ENCODE data around the gene TRAF2. TPM values are rescaled to one million over a fixed set of nuclear protein-coding genes. Genes with fewer than 3 reads are reported as not detected.

The TRAF2 gene
- total RNA-seq, 1 donor from 2014 or later = 21.7 TPM

- H3K27me3 Mint-ChIP-seq (ENCODE audit: unreplicated experiment) = peaks cover 1% of the 10 kb centered on the region
- H3K4me3 Mint-ChIP-seq (ENCODE audit: unreplicated experiment) = no peak overlapping the region
- TF ChIP-seq CTCF (IDR thresholded peaks at IDR 0.05; ENCODE audit: unreplicated experiment) = no peak
- DNase-seq (ENCODE audit: low spot score) = no peak
- H3K4me1 Mint-ChIP-seq (ENCODE audit: unreplicated experiment) = no peaks in the 10 kb centered on the region
- H3K27ac Mint-ChIP-seq (ENCODE audit: unreplicated experiment) = no peak overlapping the region
- no peaks in the 10 kb centered on the region for H3K36me3 Mint-ChIP-seq (ENCODE audit: low read depth, unreplicated experiment)
- no peaks in the 10 kb centered on the region for H3K9me3 Mint-ChIP-seq (ENCODE audit: unreplicated experiment)
Measured at GRCh38 chr9:136972743-136973142, 86.4 kb downstream of the TRAF2 start.

GRCh38 chr9:136973618-136974617, 87.6 kb downstream of the TRAF2 start:
- peaks cover 1% of the 10 kb centered on the region for H3K27me3 Mint-ChIP-seq (ENCODE audit: unreplicated experiment)
- no peak for DNase-seq (ENCODE audit: low spot score)
- no peaks in the 10 kb centered on the region for H3K4me1 Mint-ChIP-seq (ENCODE audit: unreplicated experiment)
- no peak for TF ChIP-seq CTCF (IDR thresholded peaks at IDR 0.05; ENCODE audit: unreplicated experiment)
- no peak overlapping the region for H3K4me3 Mint-ChIP-seq (ENCODE audit: unreplicated experiment)
- H3K27ac Mint-ChIP-seq (ENCODE audit: unreplicated experiment) = no peak overlapping the region
- no peaks in the 10 kb centered on the region for H3K9me3 Mint-ChIP-seq (ENCODE audit: unreplicated experiment)
- no peaks in the 10 kb centered on the region for H3K36me3 Mint-ChIP-seq (ENCODE audit: low read depth, unreplicated experiment)

GRCh38 chr9:136974817-136975535, 88.7 kb downstream of the TRAF2 start:
- no peak for TF ChIP-seq CTCF (IDR thresholded peaks at IDR 0.05; ENCODE audit: unreplicated experiment)
- Mint-ChIP-seq H3K36me3 (ENCODE audit: low read depth, unreplicated experiment) (no peaks in the 10 kb centered on the region), H3K27me3 (ENCODE audit: unreplicated experiment) (peaks cover 3% of the 10 kb centered on the region), H3K27ac (ENCODE audit: unreplicated experiment) (no peak overlapping the region), H3K4me1 (ENCODE audit: unreplicated experiment) (no peaks in the 10 kb centered on the region), H3K9me3 (ENCODE audit: unreplicated experiment) (no peaks in the 10 kb centered on the region), H3K4me3 (ENCODE audit: unreplicated experiment) (no peak overlapping the region)
- no peak for DNase-seq (ENCODE audit: low spot score)

- Mint-ChIP-seq H3K36me3 (ENCODE audit: low read depth, unreplicated experiment) (peaks cover 1% of the 10 kb centered on the region), H3K4me3 (ENCODE audit: unreplicated experiment) (no peak overlapping the region), H3K9me3 (ENCODE audit: unreplicated experiment) (no peaks in the 10 kb centered on the region), H3K27ac (ENCODE audit: unreplicated experiment) (no peak overlapping the region), H3K27me3 (ENCODE audit: unreplicated experiment) (peaks cover 5% of the 10 kb centered on the region), H3K4me1 (ENCODE audit: unreplicated experiment) (no peaks in the 10 kb centered on the region)
- peak; percentile 55 for DNase-seq (ENCODE audit: low spot score)
- no peak for TF ChIP-seq CTCF (IDR thresholded peaks at IDR 0.05; ENCODE audit: unreplicated experiment)
Measured at GRCh38 chr9:136975644-136976043, 89.3 kb downstream of the TRAF2 start.

Small RNA genes lying within 50 kb of the gene (microRNA-seq; reads per million reads assigned to microRNA genes)
- gene MIR4479 (ENCODE audit: unreplicated experiment) = 3.5 reads per million, percentile 41 among the genes with 10 or more reads in this experiment

Other genes with a start within 250 kb of the TRAF2 start
- 945 TPM for gene EGFL7, start 223.6 kb upstream of the TRAF2 start, total RNA-seq (ENCODE audit: unreplicated experiment)
- gene AGPAT2, start 199.1 kb upstream of the TRAF2 start, total RNA-seq (ENCODE audit: unreplicated experiment) = 38.9 TPM
- gene DIPK1B, start 173.9 kb upstream of the TRAF2 start, total RNA-seq (ENCODE audit: unreplicated experiment) = 293 TPM
- not detected for gene LCN10, start 143.6 kb upstream of the TRAF2 start, total RNA-seq (ENCODE audit: unreplicated experiment)
- gene LCN6, start 138.0 kb upstream of the TRAF2 start, total RNA-seq (ENCODE audit: unreplicated experiment) = not detected
- gene LCN8, start 128.3 kb upstream of the TRAF2 start, total RNA-seq (ENCODE audit: unreplicated experiment) = not detected
- gene LCN15, start 122.0 kb upstream of the TRAF2 start, total RNA-seq (ENCODE audit: unreplicated experiment) = 0.49 TPM
- gene TMEM141, start 95.2 kb upstream of the TRAF2 start, total RNA-seq (ENCODE audit: unreplicated experiment) = 73.0 TPM
- 1.2 TPM for gene CCDC183, start 90.2 kb upstream of the TRAF2 start, total RNA-seq (ENCODE audit: unreplicated experiment)
- gene RABL6, start 78.6 kb upstream of the TRAF2 start, total RNA-seq (ENCODE audit: unreplicated experiment) = 88.4 TPM
- gene AJM1, start 44.0 kb upstream of the TRAF2 start, total RNA-seq (ENCODE audit: unreplicated experiment) = 0.80 TPM
- 134 TPM for gene PHPT1, start 37.1 kb upstream of the TRAF2 start, total RNA-seq (ENCODE audit: unreplicated experiment)
- 10.0 TPM for gene MAMDC4, start 34.2 kb upstream of the TRAF2 start, total RNA-seq (ENCODE audit: unreplicated experiment)
- gene EDF1, start 20.2 kb upstream of the TRAF2 start, total RNA-seq (ENCODE audit: unreplicated experiment) = 286 TPM
- 100.0 TPM for gene FBXW5, start 58.2 kb downstream of the TRAF2 start, total RNA-seq (ENCODE audit: unreplicated experiment)
- 1.1 TPM for gene C8G, start 58.7 kb downstream of the TRAF2 start, total RNA-seq (ENCODE audit: unreplicated experiment)
- gene LCN12, start 65.8 kb downstream of the TRAF2 start, total RNA-seq (ENCODE audit: unreplicated experiment) = 1.5 TPM
- gene PTGDS, start 91.0 kb downstream of the TRAF2 start, total RNA-seq (ENCODE audit: unreplicated experiment) = not detected
- not detected for gene LCNL1, start 96.5 kb downstream of the TRAF2 start, total RNA-seq (ENCODE audit: unreplicated experiment)
- gene PAXX, start 105.9 kb downstream of the TRAF2 start, total RNA-seq (ENCODE audit: unreplicated experiment) = 8.3 TPM
- not detected for gene CLIC3, start 110.1 kb downstream of the TRAF2 start, total RNA-seq (ENCODE audit: unreplicated experiment)
- gene ABCA2, start 141.7 kb downstream of the TRAF2 start, total RNA-seq (ENCODE audit: unreplicated experiment) = 2.1 TPM
- not detected for gene FUT7, start 145.6 kb downstream of the TRAF2 start, total RNA-seq (ENCODE audit: unreplicated experiment)
- gene NPDC1, start 159.7 kb downstream of the TRAF2 start, total RNA-seq (ENCODE audit: unreplicated experiment) = 116 TPM
- 55.6 TPM for gene ENTPD2, start 167.5 kb downstream of the TRAF2 start, total RNA-seq (ENCODE audit: unreplicated experiment)
- gene SAPCD2, start 184.0 kb downstream of the TRAF2 start, total RNA-seq (ENCODE audit: unreplicated experiment) = 1.0 TPM
- gene UAP1L1, start 191.0 kb downstream of the TRAF2 start, total RNA-seq (ENCODE audit: unreplicated experiment) = 3.2 TPM
- 70.4 TPM for gene MAN1B1, start 200.5 kb downstream of the TRAF2 start, total RNA-seq (ENCODE audit: unreplicated experiment)
- 6.1 TPM for gene DPP7, start 228.2 kb downstream of the TRAF2 start, total RNA-seq (ENCODE audit: unreplicated experiment)